Urinary bladder (tissue), 4 donors: ENCODE data around the gene GFER. TPM values are rescaled to one million over a fixed set of nuclear protein-coding genes. Genes with fewer than 3 reads are reported as not detected.

Source experiments
- DNase-seq: peaks from one replicate; pipeline ENCODE4 v3.0.0-alpha.2; 2015; ENCODE audit errors: extremely low spot score
- H3K27ac ChIP-seq: one replicate; pipeline ENCODE4 v1.5.1; 2013; ENCODE audit warnings: low read depth, mild to moderate bottlenecking, moderate library complexity
- H3K36me3 ChIP-seq: one replicate; pipeline ENCODE4 v1.6.1; 2013; ENCODE audit warnings: mild to moderate bottlenecking, moderate library complexity; ENCODE audit not compliant: insufficient read depth
- H3K4me1 ChIP-seq: one replicate; pipeline ENCODE4 v1.6.1; 2013; ENCODE audit warnings: mild to moderate bottlenecking, moderate library complexity; ENCODE audit not compliant: insufficient read depth
- H3K4me3 ChIP-seq: one replicate; pipeline ENCODE4 v1.5.1; 2013; ENCODE audit warnings: low read depth, low read length
- WGBS: extraction: QIAGEN DNeasy Blood & Tissue Kit; methylation state at CpG from one replicate; pipeline ENCODE4 v1.1.7; 2013; 5-methylcytosine and 5-hydroxymethylcytosine counted together
- polyA plus RNA-seq: library from polyadenylated mRNA; stranded (reverse); fragments of 200-250 nt; gene quantifications from one replicate; pipeline ENCODE4 v1.2.3, GENCODE V29; 2013
- total RNA-seq: library from RNA; depleted of rRNA; stranded (reverse); fragments of >200 nt; gene quantifications from one replicate; pipeline ENCODE4 v1.2.3, GENCODE V29; 2014
- donor health status: healthy with polysubstance abuse.
- donor health status: healthy.

The GFER gene
- total and polyA plus RNA-seq, 2 donors, result 7.7 to 27.8 TPM

DNA sequence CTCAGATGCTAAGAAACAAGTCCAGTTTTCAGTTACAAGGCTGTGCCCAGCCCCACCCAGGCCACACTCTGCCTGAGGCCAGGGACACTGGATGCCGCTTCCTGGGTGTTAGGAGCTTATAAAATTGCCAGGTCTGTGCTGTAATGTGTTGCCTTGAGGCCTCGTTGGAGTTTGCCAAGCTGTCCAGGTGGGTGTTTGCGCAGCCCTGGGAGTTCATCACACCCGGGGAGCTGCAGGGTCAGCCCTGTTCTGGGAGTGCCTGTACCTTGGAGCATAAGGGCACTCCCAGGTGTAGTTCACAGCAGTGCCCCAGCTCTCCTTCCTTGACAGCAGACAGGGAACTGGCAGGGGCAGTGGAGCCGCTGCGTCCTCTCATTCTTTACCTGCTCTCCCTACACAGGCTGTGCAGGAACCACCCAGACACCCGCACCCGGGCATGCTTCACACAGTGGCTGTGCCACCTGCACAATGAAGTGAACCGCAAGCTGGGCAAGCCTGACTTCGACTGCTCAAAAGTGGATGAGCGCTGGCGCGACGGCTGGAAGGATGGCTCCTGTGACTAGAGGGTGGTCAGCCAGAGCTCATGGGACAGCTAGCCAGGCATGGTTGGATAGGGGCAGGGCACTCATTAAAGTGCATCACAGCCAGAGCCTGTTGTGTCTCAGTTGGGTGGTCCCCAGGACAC is 1.6 kb downstream of the GFER start:
- no peak for DNase-seq
- H3K27ac ChIP-seq, result no peak overlapping the region
- no peak overlapping the region for H3K4me3 ChIP-seq
- WGBS, result 94% methylated on average over 14 of the region's 14 CpGs
- no peaks in the 10 kb centered on the region for H3K4me1 ChIP-seq
- peaks cover 5% of the 10 kb centered on the region for H3K36me3 ChIP-seq

DNA sequence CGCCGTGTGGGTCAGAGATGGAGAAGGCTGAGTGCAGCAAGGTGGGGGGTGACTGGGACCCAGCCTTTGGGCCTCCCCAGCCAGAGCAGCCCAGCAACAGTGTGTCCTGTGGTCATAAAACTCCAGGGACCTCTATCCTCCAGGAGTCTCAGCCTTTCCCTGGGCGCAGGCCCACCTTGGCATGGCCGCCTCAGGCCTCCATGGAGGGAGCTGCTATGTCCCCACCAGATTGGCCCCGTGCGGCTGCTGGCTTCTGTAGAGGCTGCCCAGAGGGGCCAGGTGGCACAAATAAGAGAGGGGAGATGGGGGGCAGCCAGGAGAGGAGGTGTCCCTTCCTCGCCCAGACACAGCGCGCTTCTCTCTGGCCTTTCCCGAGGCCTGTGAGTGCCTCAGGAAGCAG is 3.2 kb downstream of the GFER start:
- H3K4me1 ChIP-seq, result no peaks in the 10 kb centered on the region
- no peak overlapping the region for H3K4me3 ChIP-seq
- DNase-seq, result no peak
- 91% methylated on average over 10 of the region's 10 CpGs for WGBS
- no peak overlapping the region for H3K27ac ChIP-seq
- peaks cover 5% of the 10 kb centered on the region for H3K36me3 ChIP-seq

DNA sequence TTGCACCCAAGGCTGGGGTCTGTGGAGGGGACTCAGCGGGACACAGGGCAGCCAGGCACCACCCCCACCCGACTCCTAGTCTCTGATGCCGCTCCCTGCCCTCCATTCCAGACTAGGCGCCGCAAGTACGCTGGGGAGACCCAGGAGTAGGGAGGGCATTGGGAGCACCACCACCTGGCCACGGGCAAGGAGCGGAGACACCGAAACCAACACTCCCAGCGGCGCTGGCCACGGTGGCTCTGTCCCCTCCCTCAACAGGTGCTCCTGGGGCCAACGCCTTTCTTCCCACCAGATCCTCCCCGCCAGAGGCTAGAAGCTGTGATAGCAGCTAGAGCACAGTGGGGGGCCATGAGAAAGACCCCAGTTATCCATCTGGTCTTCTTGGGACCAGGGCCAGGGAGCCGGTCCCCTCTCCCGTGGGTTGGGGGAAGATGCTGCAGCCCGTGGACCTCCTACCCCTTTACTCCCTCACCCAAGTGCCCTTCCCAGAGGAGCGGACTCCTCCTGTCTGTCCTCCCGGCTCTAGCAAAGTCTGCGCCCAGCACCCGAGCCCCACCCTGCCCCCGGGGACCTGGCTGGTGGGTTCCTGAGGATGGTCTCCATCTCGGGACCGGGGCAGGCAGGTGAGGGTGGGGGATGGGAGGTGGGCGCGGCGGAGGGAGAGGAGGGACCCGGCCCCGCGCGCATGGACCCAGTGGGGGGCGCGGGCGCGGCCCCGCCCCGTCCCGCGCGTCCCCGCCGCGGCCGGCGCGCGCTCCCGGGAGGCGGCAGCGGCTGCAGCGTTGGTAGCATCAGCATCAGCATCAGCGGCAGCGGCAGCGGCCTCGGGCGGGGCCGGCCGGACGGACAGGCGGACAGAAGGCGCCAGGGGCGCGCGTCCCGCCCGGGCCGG is 5.5 kb downstream of the GFER start, which contains the start of gene SYNGR3:
SYNGR3 (plus strand) TSS at position 762 of the 892 bp plus-strand sequence. CDS start 133 bp downstream, outside the sequence.
- H3K27ac ChIP-seq, result no peak within 1 kb of the TSS
- DNase-seq, result no peak
- H3K36me3 ChIP-seq, result peaks cover 5% of the 10 kb centered on the region
- H3K4me1 ChIP-seq, result no peaks in the 10 kb centered on the region
- 5% methylated on average over 65 of the region's 67 CpGs for WGBS
- H3K4me3 ChIP-seq, result peak within 1 kb of the TSS; percentile 20

DNA sequence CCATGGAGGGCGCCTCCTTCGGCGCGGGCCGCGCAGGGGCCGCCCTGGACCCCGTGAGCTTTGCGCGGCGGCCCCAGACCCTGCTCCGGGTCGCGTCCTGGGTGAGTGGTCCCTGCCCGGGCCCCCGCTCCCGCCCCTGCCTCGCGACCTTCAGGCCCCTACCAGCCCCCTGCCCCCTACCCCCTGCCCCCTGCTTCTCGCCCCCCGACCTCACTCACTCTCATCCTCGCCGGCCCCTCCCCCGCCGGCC is 6.0 kb downstream of the GFER start:
- DNase-seq, result no peak
- under 1% methylated on average over 25 of the region's 25 CpGs for WGBS
- Histone ChIP-seq H3K27ac (no peak overlapping the region), H3K4me1 (no peaks in the 10 kb centered on the region), H3K4me3 (peak overlapping the region; percentile 20), H3K36me3 (peaks cover 5% of the 10 kb centered on the region)

DNA sequence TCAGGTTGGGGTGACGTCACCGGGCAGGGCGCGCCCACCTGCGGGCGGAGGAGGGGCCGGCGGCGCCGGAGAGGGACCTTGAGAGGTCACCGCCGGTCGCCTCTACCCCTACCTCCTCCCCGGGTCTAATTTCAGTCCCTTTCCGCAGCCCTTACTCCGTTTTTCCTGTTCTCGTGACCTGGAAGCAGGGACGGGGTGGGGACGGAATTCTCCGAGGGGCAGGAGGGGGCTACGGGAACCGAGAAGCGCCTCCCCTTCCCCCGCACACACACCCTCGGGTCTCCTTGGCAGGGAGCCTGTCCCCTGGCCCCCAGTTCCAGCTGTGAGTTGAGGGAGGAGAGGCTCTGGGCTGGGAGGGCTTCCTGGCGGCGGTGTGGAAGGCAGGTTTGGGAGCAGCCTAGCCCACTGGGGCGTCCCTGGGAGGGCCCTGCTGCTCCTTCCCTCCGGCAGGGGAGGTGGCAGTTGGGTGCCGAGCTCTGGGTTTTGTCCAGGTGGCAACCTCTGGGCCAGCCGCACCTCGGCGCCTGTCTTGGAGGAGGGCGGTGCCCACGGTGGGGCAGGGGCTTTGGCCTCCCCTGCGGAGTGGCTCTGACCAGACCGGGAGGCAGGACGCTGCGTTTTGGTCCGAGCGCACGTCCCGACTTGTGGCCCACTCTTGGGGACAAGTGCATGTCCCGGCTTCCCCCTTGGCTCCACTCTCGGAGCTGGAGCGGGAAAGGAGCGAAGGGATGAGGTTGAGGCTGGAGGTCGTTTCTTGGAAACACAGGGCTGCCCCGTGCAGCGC is 6.5 kb downstream of the GFER start:
- 3% methylated on average over 50 of the region's 50 CpGs for WGBS

DNA sequence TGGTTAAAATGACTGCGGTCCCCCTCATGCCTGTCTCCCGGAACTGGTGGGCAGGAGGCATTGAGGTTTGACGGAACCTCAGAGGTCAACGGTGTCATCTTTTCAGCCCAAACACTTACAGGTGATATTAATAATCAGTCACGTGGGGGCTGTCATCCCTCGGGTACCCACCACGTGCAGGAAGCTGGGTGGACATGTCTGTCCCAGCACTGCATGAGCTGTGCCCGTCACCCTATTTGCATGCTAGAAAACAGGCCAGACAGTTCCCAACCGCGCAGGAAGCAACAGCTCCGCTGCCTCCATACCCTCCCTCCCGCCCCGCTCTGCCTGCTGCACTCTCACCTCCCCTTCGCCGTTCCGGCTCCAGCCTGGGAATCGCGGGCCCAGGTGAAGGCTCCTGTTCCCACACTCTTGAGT is 7.2 kb downstream of the GFER start:
- H3K27ac ChIP-seq, result no peak overlapping the region
- H3K4me1 ChIP-seq, result no peaks in the 10 kb centered on the region
- peaks cover 3% of the 10 kb centered on the region for H3K36me3 ChIP-seq
- WGBS, result 14% methylated on average over 18 of the region's 18 CpGs
- H3K4me3 ChIP-seq, result no peak overlapping the region
- DNase-seq, result no peak

More for the DNA sequence above, 6.5 kb downstream of the GFER start:
- Histone ChIP-seq H3K4me3 (peak overlapping the region; percentile 20), H3K27ac (no peak overlapping the region), H3K36me3 (peaks cover 5% of the 10 kb centered on the region), H3K4me1 (no peaks in the 10 kb centered on the region)
- no peak for DNase-seq

DNA sequence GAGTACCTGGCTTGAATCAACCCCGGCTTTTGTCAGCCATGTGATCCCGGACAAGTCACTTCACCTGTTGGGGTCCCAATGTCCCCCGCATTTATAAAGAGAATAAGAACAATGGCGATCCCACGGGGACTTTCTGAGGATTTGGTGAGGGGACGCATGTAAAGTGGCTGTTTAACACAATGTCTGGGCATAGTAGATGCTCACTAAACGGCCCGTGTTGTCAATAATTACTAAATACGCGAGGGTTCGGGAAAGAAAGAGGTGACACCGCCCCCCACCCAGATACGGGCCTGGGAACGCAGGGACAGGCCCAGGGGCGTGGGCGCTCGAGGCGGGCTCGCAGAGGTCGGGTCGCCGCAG is 7.6 kb downstream of the GFER start:
- no peaks in the 10 kb centered on the region for H3K4me1 ChIP-seq
- WGBS, result 15% methylated on average over 22 of the region's 22 CpGs
- peaks cover 3% of the 10 kb centered on the region for H3K36me3 ChIP-seq
- no peak overlapping the region for H3K27ac ChIP-seq
- DNase-seq, result no peak
- no peak overlapping the region for H3K4me3 ChIP-seq

DNA sequence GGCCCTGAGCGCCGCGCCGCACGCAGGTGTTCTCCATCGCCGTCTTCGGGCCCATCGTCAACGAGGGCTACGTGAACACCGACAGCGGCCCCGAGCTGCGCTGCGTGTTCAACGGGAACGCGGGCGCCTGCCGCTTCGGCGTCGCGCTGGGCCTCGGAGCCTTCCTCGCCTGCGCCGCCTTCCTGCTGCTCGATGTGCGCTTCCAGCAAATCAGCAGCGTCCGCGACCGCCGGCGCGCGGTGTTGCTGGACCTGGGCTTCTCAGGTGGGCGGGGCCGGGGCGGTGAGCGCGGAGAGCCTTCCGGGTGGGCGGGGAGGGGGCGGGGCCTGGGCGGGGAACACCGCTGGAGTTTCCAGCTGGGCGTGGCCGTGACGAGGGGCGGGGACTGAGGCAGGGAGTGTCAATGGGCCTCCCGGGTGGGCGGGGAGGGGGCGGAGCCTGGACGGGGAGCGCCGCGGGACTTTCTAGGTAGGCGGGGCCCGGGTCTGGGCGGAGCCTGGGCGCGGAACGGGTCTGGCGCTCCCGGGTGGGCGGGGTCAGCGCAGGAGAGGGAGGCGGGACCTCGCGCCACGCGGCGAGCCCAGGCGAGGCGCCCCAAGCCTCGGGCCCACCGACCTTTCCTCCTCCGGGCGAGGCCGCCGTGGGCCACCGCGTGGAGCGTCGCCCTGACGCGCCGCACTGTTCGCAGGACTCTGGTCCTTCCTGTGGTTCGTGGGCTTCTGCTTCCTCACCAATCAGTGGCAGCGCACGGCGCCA is 8.1 kb downstream of the GFER start:
- WGBS, result 3% methylated on average over 95 of the region's 96 CpGs
- no peak overlapping the region for H3K27ac ChIP-seq
- peaks cover 1% of the 10 kb centered on the region for H3K36me3 ChIP-seq
- H3K4me1 ChIP-seq, result no peaks in the 10 kb centered on the region
- peak overlapping the region; percentile 1 for H3K4me3 ChIP-seq
- peak; percentile 57 for DNase-seq

DNA sequence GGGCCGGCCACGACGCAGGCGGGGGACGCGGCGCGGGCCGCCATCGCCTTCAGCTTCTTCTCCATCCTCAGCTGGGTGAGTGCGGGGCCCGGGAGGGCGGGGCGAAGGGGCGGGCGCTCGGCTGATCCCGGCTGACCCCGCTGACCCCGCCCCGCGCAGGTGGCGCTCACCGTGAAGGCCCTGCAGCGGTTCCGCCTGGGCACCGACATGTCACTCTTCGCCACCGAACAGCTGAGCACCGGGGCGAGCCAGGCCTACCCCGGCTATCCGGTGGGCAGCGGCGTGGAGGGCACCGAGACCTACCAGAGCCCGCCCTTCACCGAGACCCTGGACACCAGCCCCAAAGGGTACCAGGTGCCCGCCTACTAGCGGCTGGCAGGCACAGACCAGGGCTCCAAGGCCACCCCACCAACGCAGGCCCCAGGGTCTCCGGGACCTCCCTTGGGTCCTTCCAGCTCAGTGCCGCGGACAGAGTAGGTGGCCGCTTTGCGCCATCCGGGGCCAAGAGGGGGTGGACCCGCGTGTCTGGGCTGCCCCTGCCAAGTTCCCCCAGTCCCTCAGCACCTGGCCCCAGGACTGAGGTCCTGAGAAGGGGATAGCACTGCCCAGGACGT is 8.8 kb downstream of the GFER start:
- DNase-seq, result no peak
- Histone ChIP-seq H3K27ac (no peak overlapping the region), H3K36me3 (no peaks in the 10 kb centered on the region), H3K4me3 (no peak overlapping the region), H3K4me1 (no peaks in the 10 kb centered on the region)
- WGBS, result 43% methylated on average over 50 of the region's 50 CpGs

DNA sequence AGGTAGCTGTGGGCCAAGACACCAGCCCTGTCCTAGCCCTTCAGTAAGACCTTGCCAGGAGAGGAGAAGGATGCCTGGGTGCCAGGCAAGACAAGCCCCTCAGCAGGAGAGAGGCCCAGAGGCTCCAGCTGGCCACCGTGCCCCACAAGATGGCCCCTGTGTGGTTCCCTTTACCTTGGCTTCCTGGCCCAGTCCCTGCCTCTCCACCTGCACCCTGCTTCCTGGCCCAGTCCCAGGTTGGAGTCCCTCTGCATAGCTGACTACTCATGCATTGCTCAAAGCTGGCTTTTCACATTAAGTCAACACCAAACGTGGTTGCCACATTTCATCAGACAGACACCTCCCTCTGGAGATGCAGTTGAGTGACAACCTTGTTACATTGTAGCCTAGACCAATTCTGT is 9.7 kb downstream of the GFER start:
- DNase-seq, result no peak
- H3K27ac ChIP-seq, result no peak overlapping the region
- no peak overlapping the region for H3K4me3 ChIP-seq
- H3K4me1 ChIP-seq, result no peaks in the 10 kb centered on the region
- H3K36me3 ChIP-seq, result peaks cover 2% of the 10 kb centered on the region
- 78% methylated on average over 2 of the region's 2 CpGs for WGBS

DNA sequence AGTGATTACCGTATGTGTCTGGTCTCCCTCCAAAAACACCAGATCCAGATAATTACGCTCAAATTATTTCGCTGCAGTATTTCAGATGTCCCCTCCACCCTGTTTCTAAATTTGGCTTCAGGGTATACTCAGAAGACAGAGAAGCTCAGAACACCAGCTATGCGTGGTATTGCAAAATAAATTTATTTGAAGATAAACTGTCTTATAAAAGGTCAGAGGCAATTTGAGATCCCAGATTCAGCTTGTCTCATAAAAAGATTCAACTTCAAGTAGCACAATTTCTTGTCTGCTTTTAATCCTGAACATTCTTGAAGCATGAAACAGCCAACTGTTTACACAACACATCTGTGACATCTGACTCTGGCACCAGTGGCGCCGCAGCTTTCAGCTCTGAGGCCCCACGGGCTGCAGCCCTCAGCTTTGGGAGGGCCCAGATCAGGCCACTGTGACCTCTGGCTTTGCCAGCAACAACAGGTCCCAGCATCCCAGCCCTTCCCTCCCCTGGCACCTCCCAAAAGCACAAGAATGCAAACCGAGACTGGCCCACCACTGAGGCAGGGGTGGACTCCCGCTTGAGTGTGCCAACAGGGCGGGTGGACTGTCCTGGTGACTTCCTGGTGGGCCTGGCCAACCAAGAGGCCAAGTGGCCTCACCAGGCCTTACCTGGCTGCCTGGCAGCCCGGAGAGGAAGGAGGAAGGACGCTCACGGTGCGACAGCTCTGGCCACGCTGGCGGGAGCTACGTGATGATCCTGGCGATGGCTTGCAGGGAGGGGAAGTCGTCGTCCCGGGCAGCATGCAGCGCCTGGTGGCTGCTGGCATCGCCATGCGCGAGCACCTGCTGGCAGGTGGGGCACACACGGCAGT is 13.7 kb downstream of the GFER start:
- H3K4me3 ChIP-seq, result no peak overlapping the region
- H3K27ac ChIP-seq, result peak overlapping the region; percentile 68
- peaks cover 11% of the 10 kb centered on the region for H3K36me3 ChIP-seq
- whole genome bisulfite sequencing, result 62% methylated on average over 26 of the region's 26 CpGs
- DNase-seq, result no peak
- H3K4me1 ChIP-seq, result no peaks in the 10 kb centered on the region

DNA sequence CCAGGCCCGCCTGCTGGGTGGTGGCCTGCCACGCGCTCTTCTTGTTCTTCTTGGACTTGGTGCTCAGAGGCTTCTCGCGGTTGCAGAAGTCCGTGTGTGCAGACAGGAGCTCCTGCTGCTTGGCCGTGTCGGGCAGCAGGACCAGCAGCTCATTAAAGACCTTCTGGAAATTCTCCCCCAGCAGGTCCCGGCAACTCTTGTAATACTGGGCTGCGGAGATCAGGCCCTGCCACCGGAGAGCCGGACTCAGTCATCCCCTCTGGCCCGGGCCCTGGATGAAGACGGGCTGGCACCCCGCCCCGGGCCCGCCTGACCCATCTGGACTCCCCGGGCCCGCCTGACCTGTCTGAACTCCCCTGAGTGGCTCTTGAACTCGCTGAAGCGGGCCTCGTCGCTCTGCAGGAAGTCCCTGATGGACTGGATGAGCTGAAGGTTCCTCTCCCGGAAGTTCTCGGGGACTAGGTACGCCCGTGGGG is 14.4 kb downstream of the GFER start:
- no peak overlapping the region for H3K4me3 ChIP-seq
- peaks cover 11% of the 10 kb centered on the region for H3K36me3 ChIP-seq
- DNase-seq, result no peak
- H3K4me1 ChIP-seq, result no peaks in the 10 kb centered on the region
- H3K27ac ChIP-seq, result peak overlapping the region; percentile 26
- WGBS, result 84% methylated on average over 27 of the region's 27 CpGs
